Esophagus muscularis mucosa (tissue), 4 donors: ENCODE results near the gene CHM.

Experiments used
- CTCF ChIP-seq, 3 experiments: fragments of 200-600 bp in 2 of 3; fragments of 450-650 bp in 1 of 3; sonication (generic) in 2 of 3; IDR thresholded peaks; one replicate each; pipeline ENCODE4 v1.5.1; 2017 to 2019; ENCODE audit warnings: antibody characterized with exemption in 3 of 3, mild to moderate bottlenecking in 2 of 3, moderate library complexity in 1 of 3
- EP300 ChIP-seq: sonication (generic); formaldehyde crosslinking; IDR thresholded peaks from one replicate; pipeline ENCODE4 v1.6.1; 2017; ENCODE audit warnings: antibody characterized with exemption
- POLR2AphosphoS5 ChIP-seq, 2 donors: sonication (generic); formaldehyde crosslinking; IDR thresholded peaks; one replicate each; pipeline ENCODE4 v1.6.1; 2017; ENCODE audit warnings: antibody characterized with exemption in 2 of 2

GRCh38 chrX:85955510-85955909 is 91.8 kb downstream of the CHM start:
- TF ChIP-seq EP300 (no peak), CTCF (IDR thresholded peaks at IDR 0.05) (no peak), POLR2AphosphoS5 (IDR thresholded peaks at IDR 0.05) (no peak)
